Measurements from ENCODE around the gene RIMBP3B. TPM values are rescaled to one million over a fixed set of nuclear protein-coding genes. Genes with fewer than 3 reads are reported as not detected.
"Not testable (repeated sequence)": the region's sequence is repeated elsewhere in the genome, so short reads cannot be mapped to it uniquely, and the experiment has no call there.

Gene RIMBP3B
- total RNA-seq, 2 donors from 2014 or later = 0.05 to 0.11 TPM

DNA sequence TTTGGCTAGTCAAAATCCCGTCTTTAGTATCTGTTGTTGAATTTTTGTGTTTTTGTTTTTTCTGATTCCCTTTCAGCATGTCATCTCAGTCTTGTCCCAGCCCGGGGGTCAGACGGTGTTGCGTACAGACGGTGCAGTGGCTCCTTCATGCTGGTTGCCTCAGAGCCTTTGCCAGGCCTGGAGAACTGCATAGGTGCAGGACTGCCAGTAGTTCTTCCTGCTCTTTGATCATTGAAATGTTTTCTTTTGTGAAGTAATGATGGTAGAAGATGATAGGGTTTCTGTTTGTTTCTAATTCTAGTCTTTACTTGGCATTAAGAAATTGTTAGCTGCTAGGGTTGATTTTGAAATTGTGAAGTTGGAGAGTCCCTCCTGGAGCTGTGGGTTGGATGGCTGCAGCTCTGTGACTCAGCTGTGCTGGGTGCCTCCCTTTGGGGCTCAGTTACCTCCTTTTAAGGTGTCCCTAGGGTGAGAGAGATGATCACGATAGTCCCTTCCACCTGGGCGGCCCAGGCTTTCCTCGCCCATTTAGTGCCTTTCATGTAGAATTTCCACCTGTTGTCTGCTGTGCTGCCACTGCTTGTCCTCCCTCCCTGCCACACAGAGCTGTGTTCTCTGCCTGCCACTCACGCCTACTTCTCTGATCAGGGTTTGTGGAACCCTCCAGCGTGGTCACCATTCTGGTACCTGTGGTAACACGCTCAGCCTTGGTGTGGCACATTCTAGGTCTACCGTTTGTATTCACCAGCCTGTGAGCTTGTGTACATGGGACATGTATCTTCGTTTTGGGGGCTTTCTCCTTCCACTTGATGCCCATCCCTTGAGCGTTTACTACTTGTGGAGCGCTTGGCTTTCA is 51.1 kb downstream of the RIMBP3B start:
- H3K27ac ChIP-seq; H3K4me3 ChIP-seq; H3K4me1 ChIP-seq; intact Hi-C loops (cut with DNase I); H3K27me3 ChIP-seq; H3K9ac ChIP-seq (ENCODE audit: low read depth in 2 of 2, low read length in 2 of 2); DNase-seq; H3K36me3 ChIP-seq; H3K9me3 ChIP-seq: not testable (repeated sequence)

DNA sequence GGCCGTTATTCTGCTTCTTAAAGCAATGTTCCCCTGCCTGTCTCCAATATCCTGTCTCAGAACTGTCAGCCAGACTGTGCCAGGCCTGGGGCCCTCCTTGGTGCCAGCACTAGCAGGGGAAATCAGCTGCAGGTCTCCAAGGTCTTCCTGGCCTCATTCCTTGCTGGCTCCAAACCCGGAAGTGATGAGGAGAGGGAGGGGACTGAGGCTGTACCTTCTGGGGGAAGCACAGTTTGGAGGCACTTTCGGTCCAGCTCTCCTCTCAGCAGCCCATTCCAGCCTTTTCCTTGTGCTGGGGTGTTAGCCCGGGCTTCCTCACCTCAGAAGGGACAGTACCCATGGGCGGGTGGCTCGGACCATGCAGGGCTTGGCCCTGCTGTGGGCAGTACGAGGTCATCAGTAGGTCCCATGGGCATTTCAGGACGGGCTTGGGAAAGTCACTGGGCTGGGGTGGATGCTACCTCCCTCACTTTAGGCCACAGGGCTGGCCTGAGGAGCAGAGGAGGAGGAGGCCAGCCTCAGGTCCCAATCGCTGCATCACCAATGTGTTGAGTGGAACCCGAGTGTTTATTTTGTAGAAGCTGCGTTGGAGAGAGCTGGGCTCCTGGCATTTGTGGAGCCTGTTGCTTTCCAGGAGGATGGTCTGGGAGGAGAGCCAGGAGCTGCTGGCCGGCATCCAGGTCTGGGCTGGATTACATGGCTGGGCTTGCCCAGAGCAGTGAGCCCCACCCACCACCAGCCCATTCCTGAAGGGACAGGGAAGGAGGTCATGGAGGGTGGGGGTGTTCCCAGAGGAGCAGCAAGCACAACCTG is 52.7 kb downstream of the RIMBP3B start:
- H3K27ac ChIP-seq; intact Hi-C loops (cut with DNase I): not testable (repeated sequence)
- peak; percentile 19 for DNase-seq

DNA sequence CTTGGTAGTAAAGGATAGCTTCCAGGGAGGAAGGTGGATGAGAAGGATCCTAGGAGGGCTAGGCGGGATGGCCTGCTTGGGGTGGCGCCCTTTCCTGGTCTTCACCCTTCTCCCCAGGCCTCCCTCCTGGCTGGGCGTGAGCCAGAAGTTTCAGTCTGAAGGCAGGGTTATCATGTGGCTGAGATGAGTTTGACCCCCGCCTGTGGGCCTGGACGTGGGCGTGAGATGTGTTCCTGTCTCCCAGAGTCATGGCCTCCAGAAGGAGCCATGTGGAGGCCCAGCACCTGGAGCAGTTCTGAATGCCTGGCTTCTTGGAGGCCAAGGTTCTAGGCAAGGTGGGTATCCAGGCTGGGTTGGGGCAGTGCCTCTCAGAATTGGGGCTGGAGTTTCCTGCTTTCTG is 54.5 kb downstream of the RIMBP3B start:
- H3K4me3 ChIP-seq; H3K4me1 ChIP-seq; H3K9me3 ChIP-seq; H3K36me3 ChIP-seq; H3K27ac ChIP-seq; H3K27me3 ChIP-seq; intact Hi-C loops (cut with DNase I); H3K9ac ChIP-seq (ENCODE audit: low read depth in 2 of 2, low read length in 2 of 2): not testable (repeated sequence)
- DNase-seq = peak; percentile 7

More for the DNA sequence above, 52.7 kb downstream of the RIMBP3B start:
- not testable (repeated sequence) for H3K4me3 ChIP-seq; H3K9ac ChIP-seq (ENCODE audit: low read depth in 2 of 2, low read length in 2 of 2); H3K4me1 ChIP-seq; H3K27me3 ChIP-seq; H3K36me3 ChIP-seq; H3K9me3 ChIP-seq

Other genes with a start within 250 kb of the RIMBP3B start
- 1 to 10 TPM; 6.0 to 6.3 TPM for gene HIC2, start 33.6 kb downstream of the RIMBP3B start, total RNA-seq
- gene TMEM191C, start 83.6 kb downstream of the RIMBP3B start, total RNA-seq = 1 to 10 TPM in 1 of 2 donors, under 1 TPM in 1; 0.80 to 3.3 TPM
- under 1 TPM in 1 of 2 donors, not detected in 1; 0.07 TPM for gene RIMBP3C, start 167.7 kb downstream of the RIMBP3B start, total RNA-seq
- gene UBE2L3, start 184.0 kb downstream of the RIMBP3B start, total RNA-seq = 10 to 100 TPM; 56.8 to 78.7 TPM
- 10 to 100 TPM; 21.1 to 35.4 TPM for gene YDJC, start 246.3 kb downstream of the RIMBP3B start, total RNA-seq
- under 1 TPM in 1 of 2 donors, not detected in 1; 0.59 TPM for gene CCDC116, start 249.0 kb downstream of the RIMBP3B start, total RNA-seq